Suppressor macrophage (primary cell): ENCODE measurements around the gene IL1RL1.
A peak's percentile ranks its signal among the peaks of the same experiment; 100 is the strongest.
"Not testable (repeated sequence)": the region's sequence is repeated elsewhere in the genome, so short reads cannot be mapped to it uniquely, and the experiment has no call there.

Source experiments
- DNase-seq, 4 experiments: peaks; one replicate each; pipeline ENCODE4 v3.0.0-alpha.2; 2020 to 2022

Gene IL1RL1

GRCh38 chr2:102294802-102295489 lies 16.4 kb upstream of the IL1RL1 start:
- peak in 1 of 4 experiments; percentile 42 for DNase-seq

GRCh38 chr2:102295566-102295965 lies 15.8 kb upstream of the IL1RL1 start:
- DNase-seq = peak in 2 of 4 experiments; percentile 62

- no peak for DNase-seq
Observed at GRCh38 chr2:102296449-102296848, 14.9 kb upstream of the IL1RL1 start.

- DNase-seq = no peak
Observed at GRCh38 chr2:102297891-102298290, 13.5 kb upstream of the IL1RL1 start.

- DNase-seq = peak; percentile 67 to 80 (median 74)
Observed at GRCh38 chr2:102301867-102302362, 9.4 kb upstream of the IL1RL1 start.

GRCh38 chr2:102302458-102302857 lies 8.9 kb upstream of the IL1RL1 start:
- DNase-seq = no peak

GRCh38 chr2:102303589-102303988 lies 7.8 kb upstream of the IL1RL1 start:
- no peak for DNase-seq

- no peak for DNase-seq
Observed at GRCh38 chr2:102304268-102304667, 7.1 kb upstream of the IL1RL1 start.

- DNase-seq = no peak
Observed at GRCh38 chr2:102304711-102305611, 6.4 kb upstream of the IL1RL1 start.

GRCh38 chr2:102306125-102306524 lies 5.2 kb upstream of the IL1RL1 start:
- DNase-seq = no peak

GRCh38 chr2:102313025-102313424 lies 1.7 kb downstream of the IL1RL1 start:
- peak; percentile 14 to 78 (median 38) for DNase-seq

- DNase-seq = peak; percentile 39 to 70 (median 62)
Observed at GRCh38 chr2:102313471-102313870, 2.1 kb downstream of the IL1RL1 start.

- no peak for DNase-seq
Observed at GRCh38 chr2:102313950-102314349, 2.6 kb downstream of the IL1RL1 start.

- no peak for DNase-seq
Observed at GRCh38 chr2:102315921-102316320, 4.6 kb downstream of the IL1RL1 start.

GRCh38 chr2:102317715-102318114 lies 6.4 kb downstream of the IL1RL1 start:
- no peak for DNase-seq

GRCh38 chr2:102318437-102318836 lies 7.1 kb downstream of the IL1RL1 start:
- no peak for DNase-seq

- no peak for DNase-seq
Observed at GRCh38 chr2:102321941-102322719, 10.8 kb downstream of the IL1RL1 start.

- not testable (repeated sequence) for DNase-seq
Observed at GRCh38 chr2:102324914-102325313, 13.6 kb downstream of the IL1RL1 start.

- no peak for DNase-seq
Observed at GRCh38 chr2:102331311-102331980, 20.1 kb downstream of the IL1RL1 start.

- DNase-seq = no peak
Observed at GRCh38 chr2:102334486-102334885, 23.1 kb downstream of the IL1RL1 start.

- no peak for DNase-seq
Observed at GRCh38 chr2:102335871-102336366, 24.6 kb downstream of the IL1RL1 start.

GRCh38 chr2:102336502-102336945 lies 25.2 kb downstream of the IL1RL1 start:
- DNase-seq = no peak
